Measurements from ENCODE around the gene NAT14.

Gene NAT14

DNA sequence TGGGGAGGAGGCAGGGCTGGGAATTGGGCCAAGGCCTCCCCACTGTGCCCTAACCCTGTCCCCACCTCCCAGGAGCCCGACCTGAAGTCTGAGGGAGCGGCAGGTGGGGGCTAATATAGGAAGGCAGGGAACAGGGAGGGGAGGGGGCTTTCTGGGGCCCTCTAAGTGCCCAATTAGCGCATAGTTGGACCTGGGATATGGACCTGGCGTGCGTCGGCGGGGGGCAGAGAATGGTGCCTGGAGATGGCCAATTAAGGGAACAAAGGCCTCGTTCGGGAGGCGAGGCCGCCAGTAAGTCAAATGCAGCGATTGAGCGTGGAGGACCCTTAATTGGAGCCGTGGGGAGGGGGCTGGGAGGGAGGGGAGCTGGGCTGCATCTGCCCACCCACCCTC, 20.3 kb upstream of the NAT14 start, which contains the start of gene C19orf85:
C19orf85 (minus strand) TSS at position 90 of the 393 bp plus-strand sequence. CDS start 197 bp downstream, outside the sequence.
- H3K27ac ChIP-seq, result no peak within 1 kb of the TSS

DNA sequence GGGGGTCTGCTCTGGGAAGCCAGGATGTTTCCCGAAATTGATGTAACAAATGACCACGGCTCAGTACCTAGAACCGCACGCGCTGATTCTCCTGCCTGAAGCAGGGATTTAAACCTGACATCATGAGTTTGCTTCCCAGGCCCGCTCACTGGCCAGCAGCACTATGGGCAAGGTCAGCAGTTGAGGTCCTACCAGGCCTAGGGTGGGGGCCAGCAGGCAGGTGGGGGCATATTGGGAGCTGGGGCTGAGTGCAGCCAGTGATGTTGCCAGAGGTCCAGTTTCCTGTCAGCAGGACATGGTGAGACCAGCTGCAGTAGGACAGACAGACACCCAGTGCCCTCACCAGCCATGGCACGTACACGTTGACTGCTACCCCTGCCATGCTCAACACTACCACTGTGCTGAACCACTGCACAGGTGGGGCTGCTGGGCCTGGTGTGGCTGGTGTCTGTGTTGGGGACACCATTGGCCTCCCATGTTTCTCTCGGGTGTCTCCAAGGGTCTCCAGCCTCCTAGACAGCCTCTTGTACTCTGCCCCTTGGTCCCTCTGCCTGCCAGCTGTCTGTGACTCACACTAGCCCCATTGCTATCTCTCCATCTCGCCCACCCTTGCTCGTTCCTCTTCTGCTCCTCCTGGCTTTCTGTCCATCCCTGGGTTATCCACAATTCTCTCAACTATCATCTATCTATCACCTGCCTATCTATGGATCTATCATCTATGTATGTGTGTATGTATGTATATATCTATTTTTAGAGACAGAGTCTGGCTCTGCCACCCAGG, 19.3 kb upstream of the NAT14 start:
- Histone ChIP-seq H3K9me3 (ENCODE audit: severe bottlenecking) (no peaks in the 10 kb centered on the region), H3K4me3 (ENCODE audit: low read depth, low read length) (no peak overlapping the region), H3K36me3 (peaks cover 2% of the 10 kb centered on the region; the same call in 1 of the 2 replicates), H3K27ac (no peak overlapping the region), H3K27me3 (ENCODE audit: insufficient read depth, low read depth, severe bottlenecking) (no peaks in the 10 kb centered on the region)
- TF ChIP-seq, protein P1, sequence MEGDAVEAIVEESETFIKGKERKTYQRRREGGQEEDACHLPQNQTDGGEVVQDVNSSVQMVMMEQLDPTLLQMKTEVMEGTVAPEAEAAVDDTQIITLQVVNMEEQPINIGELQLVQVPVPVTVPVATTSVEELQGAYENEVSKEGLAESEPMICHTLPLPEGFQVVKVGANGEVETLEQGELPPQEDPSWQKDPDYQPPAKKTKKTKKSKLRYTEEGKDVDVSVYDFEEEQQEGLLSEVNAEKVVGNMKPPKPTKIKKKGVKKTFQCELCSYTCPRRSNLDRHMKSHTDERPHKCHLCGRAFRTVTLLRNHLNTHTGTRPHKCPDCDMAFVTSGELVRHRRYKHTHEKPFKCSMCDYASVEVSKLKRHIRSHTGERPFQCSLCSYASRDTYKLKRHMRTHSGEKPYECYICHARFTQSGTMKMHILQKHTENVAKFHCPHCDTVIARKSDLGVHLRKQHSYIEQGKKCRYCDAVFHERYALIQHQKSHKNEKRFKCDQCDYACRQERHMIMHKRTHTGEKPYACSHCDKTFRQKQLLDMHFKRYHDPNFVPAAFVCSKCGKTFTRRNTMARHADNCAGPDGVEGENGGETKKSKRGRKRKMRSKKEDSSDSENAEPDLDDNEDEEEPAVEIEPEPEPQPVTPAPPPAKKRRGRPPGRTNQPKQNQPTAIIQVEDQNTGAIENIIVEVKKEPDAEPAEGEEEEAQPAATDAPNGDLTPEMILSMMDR (IDR thresholded peaks at IDR 0.05; ENCODE audit: low read depth, low read length), result no peak
- no peak for DNase-seq

More for the DNA sequence above, 20.3 kb upstream of the NAT14 start, which contains the start of gene C19orf85:
- TF ChIP-seq, protein P1 (IDR thresholded peaks at IDR 0.05; ENCODE audit: low read depth, low read length), result no peak
- Histone ChIP-seq H3K27me3 (ENCODE audit: insufficient read depth, low read depth, severe bottlenecking) (no peaks in the 10 kb centered on the region), H3K9me3 (ENCODE audit: severe bottlenecking) (no peaks in the 10 kb centered on the region), H3K4me3 (ENCODE audit: low read depth, low read length) (no peak within 1 kb of the TSS), H3K36me3 (peaks cover 2% of the 10 kb centered on the region; the same call in 1 of the 2 replicates)
- DNase-seq, result no peak

DNA sequence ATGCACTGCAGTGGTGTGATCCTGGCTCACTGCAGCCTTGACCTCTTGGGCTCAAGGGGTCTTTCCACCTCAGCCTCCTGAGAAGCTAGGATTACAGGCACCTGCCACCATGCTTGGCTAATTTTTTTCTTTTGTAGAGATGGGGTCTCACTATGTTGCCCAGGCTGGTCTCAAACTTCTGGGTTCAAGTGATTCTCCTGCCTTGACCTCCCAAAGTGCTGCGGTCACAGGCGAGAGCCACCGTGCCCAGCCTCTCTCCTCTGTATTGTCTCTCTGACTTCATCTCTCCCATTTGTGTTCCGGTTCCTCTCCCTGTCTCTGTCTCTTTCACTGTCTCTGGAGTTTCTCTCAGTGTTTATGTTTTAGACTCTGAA, 18.8 kb upstream of the NAT14 start:
- Histone ChIP-seq H3K4me3 (ENCODE audit: low read depth, low read length) (no peak overlapping the region), H3K9me3 (ENCODE audit: severe bottlenecking) (no peaks in the 10 kb centered on the region), H3K27ac (no peak overlapping the region), H3K36me3 (peaks cover 1% of the 10 kb centered on the region; the same call in 1 of the 2 replicates), H3K27me3 (ENCODE audit: insufficient read depth, low read depth, severe bottlenecking) (no peaks in the 10 kb centered on the region)
- no peak for DNase-seq
- TF ChIP-seq, protein P1 (IDR thresholded peaks at IDR 0.05; ENCODE audit: low read depth, low read length), result no peak

GRCh38 chr19:55467236-55468053, 17.5 kb upstream of the NAT14 start:
- Histone ChIP-seq H3K4me3 (ENCODE audit: low read depth, low read length) (no peak overlapping the region), H3K27me3 (ENCODE audit: insufficient read depth, low read depth, severe bottlenecking) (no peaks in the 10 kb centered on the region), H3K9me3 (ENCODE audit: severe bottlenecking) (no peaks in the 10 kb centered on the region), H3K36me3 (no peaks in the 10 kb centered on the region), H3K27ac (no peak overlapping the region)
- peak; percentile 48 for DNase-seq
- TF ChIP-seq, protein P1 (IDR thresholded peaks at IDR 0.05; ENCODE audit: low read depth, low read length), result peak; percentile 85

DNA sequence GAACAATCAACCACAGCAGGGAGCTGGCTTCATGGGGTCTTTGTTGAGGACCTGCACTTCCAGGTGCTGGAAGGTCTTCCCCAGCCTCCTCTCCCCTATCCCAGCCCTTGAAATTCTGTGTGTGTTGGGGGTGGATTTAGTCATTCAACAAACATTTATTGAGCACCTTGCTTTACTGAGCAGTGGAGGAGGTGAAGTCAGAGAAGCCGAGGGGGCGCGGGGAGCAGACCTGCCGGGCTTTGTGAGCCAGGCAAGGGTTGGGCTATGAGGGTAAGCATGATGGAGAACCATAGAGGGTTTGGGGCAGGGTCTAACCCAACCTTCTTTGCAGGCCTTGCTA, 17.0 kb upstream of the NAT14 start:
- H3K36me3 ChIP-seq, result no peaks in the 10 kb centered on the region
- H3K4me3 ChIP-seq (ENCODE audit: low read depth, low read length), result no peak overlapping the region
- no peak overlapping the region for H3K27ac ChIP-seq
- H3K27me3 ChIP-seq (ENCODE audit: insufficient read depth, low read depth, severe bottlenecking), result no peaks in the 10 kb centered on the region
- no peaks in the 10 kb centered on the region for H3K9me3 ChIP-seq (ENCODE audit: severe bottlenecking)
- DNase-seq, result no peak
- TF ChIP-seq, protein P1 (IDR thresholded peaks at IDR 0.05; ENCODE audit: low read depth, low read length), result no peak

All from WERI-Rb-1 (cell line).